Measurements from ENCODE around the gene SLC22A5. TPM values are rescaled to one million over a fixed set of nuclear protein-coding genes. Genes with fewer than 3 reads are reported as not detected.

The SLC22A5 gene
- total and polyA plus RNA-seq, 10 of the 15 experiments (the other 5 are each of a cell fraction or from before 2014, with no cell fraction given), result 1.1 to 4.4 (median 2.3) TPM

GRCh38 chr5:132414634-132415378 is 45.3 kb downstream of the SLC22A5 start (continued):
- TF ChIP-seq USF1 (IDR thresholded peaks at IDR 0.05; ENCODE audit: borderline replicate concordance, extremely low read length, insufficient read depth, low read depth, low read length), result no peak
- TF ChIP-seq TCF12 (IDR thresholded peaks at IDR 0.05; ENCODE audit: low read depth, low read length), result no peak
- TF ChIP-seq MLLT1 (IDR thresholded peaks at IDR 0.05), result peak; percentile 8; the same call in 1 of the 2 replicates
- no peak for TF ChIP-seq KLF5 (IDR thresholded peaks at IDR 0.05; ENCODE audit: partially characterized antibody)
- no peak for TF ChIP-seq PKNOX1 (IDR thresholded peaks at IDR 0.05)
- peak; percentile 31; the same call in 1 of the 2 replicates for TF ChIP-seq NFIC (IDR thresholded peaks at IDR 0.05; ENCODE audit: low read depth, low read length)
- no peak for TF ChIP-seq WRNIP1 (IDR thresholded peaks at IDR 0.05; ENCODE audit: borderline replicate concordance, low read depth, low read length)
- TF ChIP-seq BCLAF1 (IDR thresholded peaks at IDR 0.05), result no peak
- peak; percentile 71 for TF ChIP-seq JUNB (IDR thresholded peaks at IDR 0.05)
- TF ChIP-seq ATF2 (IDR thresholded peaks at IDR 0.05; ENCODE audit: low read length), result no peak
- peak; percentile 73 for TF ChIP-seq ZNF687 (IDR thresholded peaks at IDR 0.05)
- TF ChIP-seq ZNF384 (IDR thresholded peaks at IDR 0.05; ENCODE audit: borderline replicate concordance, low read depth, low read length), result no peak
- no peak for TF ChIP-seq MAX (IDR thresholded peaks at IDR 0.05; ENCODE audit: low read depth, low read length)
- peak; percentile 89 for TF ChIP-seq SPI1 (IDR thresholded peaks at IDR 0.05; ENCODE audit: borderline replicate concordance, insufficient read depth, low read depth, low read length)
- TF ChIP-seq RAD21 (IDR thresholded peaks at IDR 0.05; ENCODE audit: insufficient read depth, low read depth, low read length), result no peak
- TF ChIP-seq FOXM1 (IDR thresholded peaks at IDR 0.05; ENCODE audit: low read depth, low read length), result 0 out of 2 replicates have a peak, but pooled peaks have one; percentile 10

All from GM12878 (cell line).